ENCODE data around the gene CA5A. TPM values are rescaled to one million over a fixed set of nuclear protein-coding genes. Genes with fewer than 3 reads are reported as not detected.

CA5A gene
- polyA plus RNA-seq, 2 of the 4 experiments (the other 2 are of a cell fraction) = not detected

DNA sequence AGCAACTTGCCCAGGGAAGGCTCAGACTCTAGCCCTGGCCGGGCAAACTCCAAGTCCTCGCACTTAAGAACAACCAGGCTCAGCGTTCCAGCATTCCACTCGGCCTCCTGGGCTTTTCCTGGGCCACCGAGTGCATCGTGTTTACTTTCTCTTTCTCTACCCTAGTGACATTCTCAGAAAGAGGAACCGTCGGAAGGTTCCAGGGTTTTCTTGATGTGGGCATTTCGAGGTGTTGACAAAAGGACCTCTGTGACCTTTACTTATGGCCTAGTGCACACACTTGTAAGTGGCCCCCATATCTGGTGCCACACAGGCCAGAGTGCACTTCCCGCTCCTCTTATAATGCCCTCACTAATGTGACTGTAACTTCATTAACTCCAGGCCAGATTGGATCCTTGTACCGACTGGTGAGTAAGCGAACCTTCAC, 11.8 kb upstream of the CA5A start:
- no peak overlapping the region for H3K4me2 ChIP-seq
- ATAC-seq = no peak
- 80% methylated on average over 8 of the region's 12 CpGs for WGBS (ENCODE audit: missing lambda C conversion rate)
- CTCF ChIA-PET = interaction anchor here (0.6 kb wide), 1 partner anchor 73 kb away, joined by 3 read pairs; no protein-coding TSS in a partner anchor
- TF ChIP-seq EHF (CRISPR knock-in tag; IDR thresholded peaks at IDR 0.05) (no peak), SMC3 (IDR thresholded peaks at IDR 0.05) (no peak), RAD21 (conservative IDR thresholded peaks at IDR 0.05 in 1 of 2, IDR thresholded peaks at IDR 0.05 in 1 of 2) (no peak), USF2 (IDR thresholded peaks at IDR 0.05) (no peak), ESRRA (IDR thresholded peaks at IDR 0.05; ENCODE audit: borderline replicate concordance, low read length) (no peak), KDM1A (IDR thresholded peaks at IDR 0.05; ENCODE audit: low read depth) (no peak), EP300 (IDR thresholded peaks at IDR 0.05) (no peak), CHD2 (IDR thresholded peaks at IDR 0.05; ENCODE audit: low read length, partially characterized antibody) (no peak), ZSCAN20 (CRISPR knock-in tag; IDR thresholded peaks at IDR 0.05) (no peak), MAZ (IDR thresholded peaks at IDR 0.05; ENCODE audit: borderline replicate concordance, low read depth, low read length) (no peak), PHF8 (IDR thresholded peaks at IDR 0.05; ENCODE audit: borderline replicate concordance, low read depth) (no peak), MAX (IDR thresholded peaks at IDR 0.05) (no peak), HOXA7 (CRISPR knock-in tag; IDR thresholded peaks at IDR 0.05) (no peak), HEYL (CRISPR knock-in tag; IDR thresholded peaks at IDR 0.05) (no peak), HOXB5 (CRISPR knock-in tag; IDR thresholded peaks at IDR 0.05) (no peak), CBX2 (IDR thresholded peaks at IDR 0.05; ENCODE audit: borderline replicate concordance, low read depth) (no peak)
- TF ChIP-seq, protein P1, sequence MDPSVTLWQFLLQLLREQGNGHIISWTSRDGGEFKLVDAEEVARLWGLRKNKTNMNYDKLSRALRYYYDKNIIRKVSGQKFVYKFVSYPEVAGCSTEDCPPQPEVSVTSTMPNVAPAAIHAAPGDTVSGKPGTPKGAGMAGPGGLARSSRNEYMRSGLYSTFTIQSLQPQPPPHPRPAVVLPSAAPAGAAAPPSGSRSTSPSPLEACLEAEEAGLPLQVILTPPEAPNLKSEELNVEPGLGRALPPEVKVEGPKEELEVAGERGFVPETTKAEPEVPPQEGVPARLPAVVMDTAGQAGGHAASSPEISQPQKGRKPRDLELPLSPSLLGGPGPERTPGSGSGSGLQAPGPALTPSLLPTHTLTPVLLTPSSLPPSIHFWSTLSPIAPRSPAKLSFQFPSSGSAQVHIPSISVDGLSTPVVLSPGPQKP (IDR thresholded peaks at IDR 0.05; ENCODE audit: low read depth, low read length) = no peak
- TF ChIP-seq, protein P2, sequence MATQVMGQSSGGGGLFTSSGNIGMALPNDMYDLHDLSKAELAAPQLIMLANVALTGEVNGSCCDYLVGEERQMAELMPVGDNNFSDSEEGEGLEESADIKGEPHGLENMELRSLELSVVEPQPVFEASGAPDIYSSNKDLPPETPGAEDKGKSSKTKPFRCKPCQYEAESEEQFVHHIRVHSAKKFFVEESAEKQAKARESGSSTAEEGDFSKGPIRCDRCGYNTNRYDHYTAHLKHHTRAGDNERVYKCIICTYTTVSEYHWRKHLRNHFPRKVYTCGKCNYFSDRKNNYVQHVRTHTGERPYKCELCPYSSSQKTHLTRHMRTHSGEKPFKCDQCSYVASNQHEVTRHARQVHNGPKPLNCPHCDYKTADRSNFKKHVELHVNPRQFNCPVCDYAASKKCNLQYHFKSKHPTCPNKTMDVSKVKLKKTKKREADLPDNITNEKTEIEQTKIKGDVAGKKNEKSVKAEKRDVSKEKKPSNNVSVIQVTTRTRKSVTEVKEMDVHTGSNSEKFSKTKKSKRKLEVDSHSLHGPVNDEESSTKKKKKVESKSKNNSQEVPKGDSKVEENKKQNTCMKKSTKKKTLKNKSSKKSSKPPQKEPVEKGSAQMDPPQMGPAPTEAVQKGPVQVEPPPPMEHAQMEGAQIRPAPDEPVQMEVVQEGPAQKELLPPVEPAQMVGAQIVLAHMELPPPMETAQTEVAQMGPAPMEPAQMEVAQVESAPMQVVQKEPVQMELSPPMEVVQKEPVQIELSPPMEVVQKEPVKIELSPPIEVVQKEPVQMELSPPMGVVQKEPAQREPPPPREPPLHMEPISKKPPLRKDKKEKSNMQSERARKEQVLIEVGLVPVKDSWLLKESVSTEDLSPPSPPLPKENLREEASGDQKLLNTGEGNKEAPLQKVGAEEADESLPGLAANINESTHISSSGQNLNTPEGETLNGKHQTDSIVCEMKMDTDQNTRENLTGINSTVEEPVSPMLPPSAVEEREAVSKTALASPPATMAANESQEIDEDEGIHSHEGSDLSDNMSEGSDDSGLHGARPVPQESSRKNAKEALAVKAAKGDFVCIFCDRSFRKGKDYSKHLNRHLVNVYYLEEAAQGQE (IDR thresholded peaks at IDR 0.05) = no peak
- no peak for DNase-seq (ENCODE audit: low read depth in 1 of 2, low spot score in 1 of 2)
- FAIRE-seq = no peak
- H3K27ac ChIP-seq = no peak overlapping the region
- peaks cover 10% of the 10 kb centered on the region for H3K4me1 ChIP-seq
- POLR2A ChIA-PET = no interaction called here
- H3K4me3 ChIP-seq = no peak overlapping the region
- no peaks in the 10 kb centered on the region for H3K9me3 ChIP-seq

GRCh38 chr16:87947356-87948118, 11.2 kb upstream of the CA5A start:
- Histone ChIP-seq H3K4me3 (no peak overlapping the region), H3K27ac (no peak overlapping the region), H3K4me1 (peaks cover 4% of the 10 kb centered on the region), H3K9me3 (no peaks in the 10 kb centered on the region), H3K4me2 (no peak overlapping the region)
- 89% methylated on average over 22 of the region's 22 CpGs for WGBS (ENCODE audit: missing lambda C conversion rate)
- ChIA-PET CTCF (no interaction called here), POLR2A (no interaction called here)
- DNase-seq (ENCODE audit: low read depth in 1 of 2, low spot score in 1 of 2) (no peak), FAIRE-seq (no peak), ATAC-seq (no peak)
- no peak for TF ChIP-seq MAZ (IDR thresholded peaks at IDR 0.05; ENCODE audit: borderline replicate concordance, low read depth, low read length)
- no peak for TF ChIP-seq TFCP2L1 (CRISPR knock-in tag; IDR thresholded peaks at IDR 0.05)
- no peak for TF ChIP-seq USF2 (IDR thresholded peaks at IDR 0.05)

All from A549 (cell line).